ENCODE measurements around the gene ATP6V1C2.

ATP6V1C2 gene

GRCh38 chr2:10732924-10733565 is 11.6 kb downstream of the ATP6V1C2 start:
- DNase-seq (ENCODE audit: low spot score): no peak

GRCh38 chr2:10733566-10733925 is 12.1 kb downstream of the ATP6V1C2 start:
- no peak for DNase-seq (ENCODE audit: low spot score)

- no peak for DNase-seq (ENCODE audit: low spot score)
Observed at GRCh38 chr2:10733980-10734379, 12.6 kb downstream of the ATP6V1C2 start.

- no peak for DNase-seq (ENCODE audit: low spot score)
Observed at GRCh38 chr2:10738192-10738591, 16.8 kb downstream of the ATP6V1C2 start.

DNA sequence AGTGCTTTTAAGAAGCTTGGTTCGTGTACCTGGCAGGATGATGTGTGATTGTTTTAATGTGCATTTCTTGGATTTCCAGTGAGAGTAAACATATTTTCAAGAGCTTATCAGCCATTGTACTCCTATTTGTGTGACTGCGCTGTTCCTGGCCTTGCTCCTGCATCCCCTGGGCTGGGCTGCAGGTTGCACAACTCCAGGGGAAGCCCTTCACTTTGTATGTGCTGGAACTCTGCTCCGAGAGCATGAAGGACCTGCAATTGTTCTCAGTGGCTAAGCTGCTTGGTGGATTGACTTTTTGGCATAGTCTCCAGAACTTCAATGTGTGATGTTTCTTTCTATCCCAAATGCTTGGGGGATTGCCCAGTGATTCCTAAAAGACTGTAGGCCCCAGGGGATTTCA is 18.8 kb downstream of the ATP6V1C2 start:
- no peak for DNase-seq (ENCODE audit: low spot score)

DNA sequence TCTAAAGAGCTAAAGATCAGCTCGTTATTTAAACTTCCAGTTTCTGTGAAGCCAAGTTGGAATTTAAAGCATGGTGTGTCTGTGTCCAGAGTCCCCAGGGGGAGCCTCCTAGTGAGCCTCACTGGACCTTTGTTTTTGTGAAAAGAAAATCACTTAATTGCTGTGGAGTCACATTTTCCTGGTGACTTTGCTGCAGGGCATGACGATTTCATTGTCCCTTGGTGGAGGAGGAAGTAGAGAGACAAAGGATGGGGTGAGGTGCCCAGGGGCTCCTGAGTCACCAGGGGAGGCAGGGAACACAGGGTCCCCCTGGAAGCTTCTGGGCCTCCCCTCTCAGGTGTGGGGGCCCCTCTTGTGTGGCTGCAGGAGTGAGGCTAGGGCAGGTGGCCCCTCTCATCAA is 19.7 kb downstream of the ATP6V1C2 start:
- no peak for DNase-seq (ENCODE audit: low spot score)

- no peak for DNase-seq (ENCODE audit: low spot score)
Observed at GRCh38 chr2:10742666-10743065, 21.2 kb downstream of the ATP6V1C2 start.

DNA sequence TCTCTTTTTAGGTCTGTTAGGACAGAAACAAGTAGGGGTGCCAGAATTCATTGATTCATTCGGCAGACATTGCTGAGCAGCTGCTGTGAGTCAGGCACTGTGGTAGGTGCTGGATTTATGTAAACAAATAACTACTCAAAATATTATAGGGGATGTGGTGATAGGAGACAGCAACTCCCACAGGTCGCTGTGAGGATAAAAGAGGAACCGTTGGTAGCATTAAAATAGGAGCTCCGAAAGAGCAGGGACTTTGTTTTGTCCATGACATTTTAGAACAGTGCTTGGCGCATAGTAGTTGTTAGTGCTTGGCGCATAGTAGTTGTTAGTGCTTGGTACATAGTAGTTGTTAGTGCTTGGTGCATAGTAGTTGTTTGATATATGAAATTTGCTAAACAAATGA is 29.2 kb downstream of the ATP6V1C2 start:
- no peak for DNase-seq (ENCODE audit: low spot score)

- no peak for DNase-seq (ENCODE audit: low spot score)
Observed at GRCh38 chr2:10752236-10752635, 30.8 kb downstream of the ATP6V1C2 start.

DNA sequence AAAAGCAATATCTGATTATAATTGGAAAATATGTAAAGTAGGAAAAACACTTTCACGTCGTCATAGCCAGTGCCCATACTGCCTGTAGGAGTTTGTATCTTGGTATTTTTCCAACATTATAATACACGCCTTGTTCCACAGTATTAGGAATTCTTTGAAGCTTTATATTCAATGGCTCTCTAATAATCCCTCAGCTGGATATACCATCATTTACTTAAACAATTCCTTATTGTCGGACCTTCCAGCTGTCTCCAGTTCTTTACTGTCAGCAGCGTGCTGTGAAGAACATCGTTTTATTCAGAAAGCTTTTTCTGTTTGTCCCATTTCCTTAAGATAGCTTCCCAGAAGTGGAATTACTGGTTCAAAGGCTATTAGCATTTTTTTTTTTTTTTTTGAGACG is 31.7 kb downstream of the ATP6V1C2 start:
- DNase-seq (ENCODE audit: low spot score): no peak

- no peak for DNase-seq (ENCODE audit: low spot score)
Observed at GRCh38 chr2:10753876-10754275, 32.4 kb downstream of the ATP6V1C2 start.

GRCh38 chr2:10755621-10756020 is 34.2 kb downstream of the ATP6V1C2 start:
- no peak for DNase-seq (ENCODE audit: low spot score)

DNA sequence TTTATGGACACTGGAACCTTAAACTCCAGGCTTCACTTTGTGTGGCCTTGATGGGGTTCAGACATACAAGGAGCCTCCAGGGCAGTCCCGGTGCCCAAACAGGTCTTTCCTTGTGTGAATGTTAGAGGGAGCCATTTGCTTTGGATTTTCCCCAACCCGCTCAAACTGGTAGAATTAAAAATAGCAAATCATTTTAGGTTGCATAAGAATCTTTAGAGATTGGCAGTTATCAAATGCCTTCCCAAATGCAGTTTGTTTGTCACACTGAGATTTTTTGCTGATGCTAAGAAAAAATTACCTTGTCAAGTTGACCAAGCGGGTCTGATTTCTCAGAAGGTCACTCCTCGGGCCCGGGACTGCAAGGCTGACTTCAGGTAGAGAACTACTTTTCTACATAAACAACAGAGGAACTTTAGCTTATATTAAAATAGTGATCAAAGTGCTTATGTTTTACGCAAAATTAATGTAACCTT is 36.4 kb downstream of the ATP6V1C2 start:
- no peak for DNase-seq (ENCODE audit: low spot score)

- no peak for DNase-seq (ENCODE audit: low spot score)
Observed at GRCh38 chr2:10759151-10759714, 37.8 kb downstream of the ATP6V1C2 start.

DNA sequence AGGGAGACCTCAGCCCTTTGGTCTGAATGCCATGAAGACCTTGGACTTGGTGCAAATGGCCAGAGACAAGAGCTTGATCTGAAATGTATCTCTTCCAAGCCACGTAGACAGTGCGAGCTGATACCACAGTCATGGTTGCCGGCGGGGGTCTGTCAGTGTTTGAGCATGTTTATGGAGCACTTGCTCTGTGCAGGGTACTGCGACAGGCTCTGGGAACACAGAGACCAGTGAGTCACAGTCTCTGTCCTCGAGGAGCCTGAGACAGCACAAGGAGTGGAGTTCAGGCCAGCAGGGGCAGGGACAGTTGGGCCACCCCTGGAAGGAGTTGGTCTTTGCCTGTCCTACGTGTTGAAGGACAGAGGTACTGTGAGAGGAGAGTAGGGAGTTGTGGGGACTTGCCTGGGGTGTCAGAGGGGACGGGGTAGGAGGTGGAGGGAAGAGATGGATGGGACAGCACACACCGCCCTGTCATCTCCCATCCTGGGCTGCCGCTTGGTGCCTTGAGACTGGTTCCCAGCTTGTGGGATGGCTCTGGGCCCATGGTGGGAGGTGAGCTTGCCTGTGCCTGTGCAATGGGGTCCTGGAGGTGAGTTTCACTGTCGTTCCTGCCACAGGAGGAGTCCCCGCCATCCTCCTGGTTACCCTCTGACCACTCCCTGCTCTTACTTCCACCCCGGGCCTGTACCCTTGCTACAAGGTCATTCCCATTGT is 39.5 kb downstream of the ATP6V1C2 start:
- no peak for DNase-seq (ENCODE audit: low spot score)

GRCh38 chr2:10761591-10761990 is 40.2 kb downstream of the ATP6V1C2 start:
- no peak for DNase-seq (ENCODE audit: low spot score)

DNA sequence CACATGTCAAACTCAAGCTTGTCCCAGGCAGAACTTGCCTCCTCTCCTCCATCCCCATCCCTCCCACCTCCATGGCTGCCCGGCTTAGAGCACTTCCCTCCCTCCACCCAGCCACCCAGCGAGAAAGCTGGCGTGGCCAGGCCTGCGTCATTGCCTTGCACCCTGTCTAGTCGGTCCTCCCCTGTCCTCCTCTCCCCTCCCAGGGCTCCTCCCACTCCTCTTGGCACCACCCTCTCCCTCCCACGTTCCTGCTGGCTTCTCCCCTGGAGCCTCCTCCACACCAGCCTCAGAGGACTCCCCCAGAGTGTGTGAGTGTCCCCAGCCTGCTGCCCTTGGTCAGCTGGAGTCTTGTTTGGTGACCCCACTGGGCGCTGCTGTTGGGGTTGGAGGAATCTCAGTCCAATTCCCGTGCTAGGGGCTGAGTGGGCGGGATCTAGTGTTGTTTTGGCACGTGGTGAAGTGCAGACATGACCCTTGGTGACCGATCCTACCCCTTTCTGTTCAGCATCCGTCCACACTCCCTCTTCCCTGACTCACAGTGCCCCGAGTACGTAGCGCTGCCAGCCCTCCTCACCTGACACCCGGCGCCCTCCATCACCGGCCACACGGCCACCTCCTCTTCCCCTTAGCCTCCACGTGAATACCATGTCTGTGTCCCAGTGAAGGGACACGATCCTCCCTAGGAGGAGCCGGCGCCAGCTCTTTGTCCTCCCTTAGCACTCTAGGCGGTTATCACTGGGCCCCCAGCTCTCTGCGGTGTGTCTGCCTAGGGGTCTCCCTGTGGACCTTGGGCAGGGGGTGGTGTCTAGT is 41.4 kb downstream of the ATP6V1C2 start:
- no peak for DNase-seq (ENCODE audit: low spot score)

GRCh38 chr2:10763461-10763800 is 42.0 kb downstream of the ATP6V1C2 start:
- DNase-seq (ENCODE audit: low spot score): no peak

DNA sequence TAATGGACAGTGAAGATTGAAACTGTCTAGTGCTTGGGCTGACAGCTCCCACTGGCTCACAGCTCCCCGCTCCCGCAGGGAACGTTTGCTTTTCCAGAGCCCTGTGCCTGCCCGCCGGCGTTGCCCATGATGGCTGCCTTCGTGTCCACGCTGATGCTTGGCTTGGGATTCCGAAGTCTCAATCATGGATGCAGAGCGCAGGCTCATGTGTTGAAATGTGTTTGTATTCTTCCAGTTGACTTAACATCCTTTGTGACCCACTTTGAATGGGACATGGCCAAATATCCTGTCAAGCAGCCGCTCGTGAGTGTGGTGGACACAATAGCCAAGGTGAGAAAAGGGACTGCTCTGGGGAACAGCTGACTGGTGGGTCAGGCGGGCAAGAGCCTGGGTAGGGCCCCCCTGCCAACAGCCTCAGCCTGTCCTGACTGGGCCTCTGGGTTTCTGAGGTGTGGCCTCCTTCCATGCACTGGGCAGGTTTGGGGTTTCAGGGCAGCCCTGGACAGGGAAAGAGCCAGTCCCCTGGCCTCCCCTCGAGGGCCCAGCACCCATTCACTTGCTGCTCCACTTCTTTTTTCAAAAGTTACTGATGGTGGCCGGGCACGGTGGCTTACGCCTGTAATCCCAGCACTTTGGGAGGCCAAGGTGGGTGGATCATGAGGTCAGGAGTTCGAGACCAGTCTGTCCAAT is 42.8 kb downstream of the ATP6V1C2 start:
- DNase-seq (ENCODE audit: low spot score): no peak

DNA sequence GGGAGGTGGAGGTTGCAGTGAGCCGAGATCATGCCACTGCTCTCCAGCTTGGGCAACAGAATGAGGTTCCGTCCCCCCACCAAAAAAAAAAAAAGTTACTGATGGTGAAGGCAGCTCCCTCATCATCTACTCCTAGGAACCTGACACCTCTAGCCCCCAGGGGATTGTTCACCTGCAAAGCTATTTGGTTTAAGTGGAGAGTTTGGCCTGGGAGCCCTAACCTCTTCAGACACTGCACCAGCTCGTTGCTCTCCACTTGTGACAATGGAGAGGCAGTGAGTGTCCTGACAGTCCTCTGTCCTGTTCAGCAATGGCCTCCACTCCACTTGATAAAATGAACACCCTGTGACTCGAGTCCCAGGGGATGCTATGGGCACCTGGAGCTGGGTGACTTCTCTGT is 43.5 kb downstream of the ATP6V1C2 start:
- DNase-seq (ENCODE audit: low spot score): no peak

DNA sequence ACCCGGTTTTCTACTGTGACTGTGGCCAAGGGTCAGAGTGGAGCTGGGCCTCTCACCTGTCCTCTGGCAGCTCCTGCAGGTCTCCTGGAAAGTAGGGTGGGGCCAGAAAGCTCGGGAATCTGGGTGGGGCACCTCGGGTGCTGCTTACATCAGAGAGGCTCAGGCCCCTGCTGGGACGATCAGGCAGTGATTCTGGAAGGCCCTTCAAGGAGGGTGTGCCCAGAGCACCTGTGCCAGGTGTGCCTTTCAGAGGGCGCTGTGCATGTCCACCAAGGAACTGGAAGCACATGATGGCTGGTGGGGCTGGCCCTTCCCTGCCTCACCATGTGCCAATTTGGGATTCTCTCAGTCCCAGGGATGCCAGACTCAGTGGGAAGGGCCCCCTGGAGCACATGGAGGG is 44.0 kb downstream of the ATP6V1C2 start:
- DNase-seq (ENCODE audit: low spot score): no peak

- DNase-seq (ENCODE audit: low spot score): no peak
Observed at GRCh38 chr2:10765914-10766313, 44.5 kb downstream of the ATP6V1C2 start.
